ENCODE results near the gene FKBP5.
A peak's percentile ranks its signal among the peaks of the same experiment; 100 is the strongest.

DNA sequence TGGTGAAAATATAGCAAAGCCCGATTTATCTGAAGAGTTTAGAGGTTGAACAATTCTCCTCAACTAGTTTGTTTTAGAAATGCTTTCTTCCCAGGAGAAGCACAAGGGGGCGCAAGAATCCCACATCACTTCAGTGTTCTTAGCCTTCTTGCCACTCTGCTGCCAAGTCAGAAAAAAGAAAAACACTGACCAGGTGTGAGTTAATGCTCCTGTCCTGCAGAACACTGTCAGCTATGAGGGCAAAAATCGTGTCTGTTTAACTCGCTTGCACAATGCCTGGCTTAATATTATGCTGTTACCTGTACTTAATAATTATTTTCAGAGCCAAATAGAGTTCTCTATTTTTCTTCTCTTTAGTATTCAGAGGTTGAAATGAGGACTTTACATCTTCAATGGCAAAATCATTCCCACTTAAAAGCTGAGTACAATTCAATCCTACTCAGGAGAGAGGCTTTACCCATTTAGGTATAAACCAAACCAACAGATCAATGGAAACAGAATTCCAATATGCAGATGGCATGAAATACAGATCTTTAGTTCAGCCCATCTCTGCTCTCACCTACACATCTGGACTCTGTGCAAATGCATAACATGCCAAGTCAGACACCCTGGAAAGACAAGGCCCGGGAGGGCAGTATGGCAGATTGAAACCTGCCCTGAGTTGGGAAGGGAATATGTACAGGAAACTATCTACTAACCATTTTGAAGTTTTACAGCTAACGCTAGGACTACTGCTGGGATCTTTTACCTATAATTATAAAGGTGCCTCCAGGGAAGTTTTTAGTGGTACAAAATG, 104.6 kb downstream of the FKBP5 start:
- TF ChIP-seq, protein P1, sequence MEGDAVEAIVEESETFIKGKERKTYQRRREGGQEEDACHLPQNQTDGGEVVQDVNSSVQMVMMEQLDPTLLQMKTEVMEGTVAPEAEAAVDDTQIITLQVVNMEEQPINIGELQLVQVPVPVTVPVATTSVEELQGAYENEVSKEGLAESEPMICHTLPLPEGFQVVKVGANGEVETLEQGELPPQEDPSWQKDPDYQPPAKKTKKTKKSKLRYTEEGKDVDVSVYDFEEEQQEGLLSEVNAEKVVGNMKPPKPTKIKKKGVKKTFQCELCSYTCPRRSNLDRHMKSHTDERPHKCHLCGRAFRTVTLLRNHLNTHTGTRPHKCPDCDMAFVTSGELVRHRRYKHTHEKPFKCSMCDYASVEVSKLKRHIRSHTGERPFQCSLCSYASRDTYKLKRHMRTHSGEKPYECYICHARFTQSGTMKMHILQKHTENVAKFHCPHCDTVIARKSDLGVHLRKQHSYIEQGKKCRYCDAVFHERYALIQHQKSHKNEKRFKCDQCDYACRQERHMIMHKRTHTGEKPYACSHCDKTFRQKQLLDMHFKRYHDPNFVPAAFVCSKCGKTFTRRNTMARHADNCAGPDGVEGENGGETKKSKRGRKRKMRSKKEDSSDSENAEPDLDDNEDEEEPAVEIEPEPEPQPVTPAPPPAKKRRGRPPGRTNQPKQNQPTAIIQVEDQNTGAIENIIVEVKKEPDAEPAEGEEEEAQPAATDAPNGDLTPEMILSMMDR (conservative IDR thresholded peaks at IDR 0.05; ENCODE audit: low read depth, low read length) = peak; percentile 95
- TF ChIP-seq CEBPB (IDR thresholded peaks at IDR 0.05; ENCODE audit: low read depth, low read length) (no peak), RAD21 (IDR thresholded peaks at IDR 0.05; ENCODE audit: low read length) (peak; percentile 95), POLR2A (IDR thresholded peaks at IDR 0.05; ENCODE audit: low read depth, low read length) (no peak), MXI1 (IDR thresholded peaks at IDR 0.05; ENCODE audit: borderline replicate concordance, low read depth, low read length) (no peak)
- TF ChIP-seq, protein P2, sequence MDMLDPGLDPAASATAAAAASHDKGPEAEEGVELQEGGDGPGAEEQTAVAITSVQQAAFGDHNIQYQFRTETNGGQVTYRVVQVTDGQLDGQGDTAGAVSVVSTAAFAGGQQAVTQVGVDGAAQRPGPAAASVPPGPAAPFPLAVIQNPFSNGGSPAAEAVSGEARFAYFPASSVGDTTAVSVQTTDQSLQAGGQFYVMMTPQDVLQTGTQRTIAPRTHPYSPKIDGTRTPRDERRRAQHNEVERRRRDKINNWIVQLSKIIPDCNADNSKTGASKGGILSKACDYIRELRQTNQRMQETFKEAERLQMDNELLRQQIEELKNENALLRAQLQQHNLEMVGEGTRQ (IDR thresholded peaks at IDR 0.05; ENCODE audit: low read depth, low read length) = no peak
